Measurements from ENCODE around the gene IMMP1L.
A peak's percentile ranks its signal among the peaks of the same experiment; 100 is the strongest.

IMMP1L gene

GRCh38 chr11:31542862-31543261 lies 33.4 kb upstream of the IMMP1L start:
- H3K4me2 ChIP-seq (ENCODE audit: low read depth, low read length, poor library complexity, severe bottlenecking) = no peak overlapping the region
- H4K20me1 ChIP-seq (ENCODE audit: insufficient read depth, low read length, poor library complexity, severe bottlenecking) = no peaks in the 10 kb centered on the region
- no peak overlapping the region for H2AFZ ChIP-seq (ENCODE audit: low read length)
- H3K27me3 ChIP-seq (ENCODE audit: insufficient read depth, low read length, poor library complexity, severe bottlenecking) = no peaks in the 10 kb centered on the region
- TF ChIP-seq CTCF (conservative IDR thresholded peaks at IDR 0.05; ENCODE audit: low read length) = no peak
- TF ChIP-seq EZH2phosphoT487 (IDR thresholded peaks at IDR 0.05; ENCODE audit: borderline replicate concordance) = no peak
- no peaks in the 10 kb centered on the region for H3K9me2 ChIP-seq (replicated peaks; ENCODE audit: low read depth, low read length)
- no peak overlapping the region for H3K9ac ChIP-seq (ENCODE audit: low read depth, low read length, poor library complexity, severe bottlenecking)
- no peaks in the 10 kb centered on the region for H3K4me1 ChIP-seq (ENCODE audit: insufficient read depth, low read length, poor library complexity, severe bottlenecking)
- H3K9me3 ChIP-seq (ENCODE audit: insufficient read depth, low read depth, low read length) = 0 out of 2 replicates have a peak, but pooled peaks cover 4% of the 10 kb centered on the region
- no peaks in the 10 kb centered on the region for H3F3A ChIP-seq (ENCODE audit: low read depth)
- no peaks in the 10 kb centered on the region for H3K79me2 ChIP-seq (ENCODE audit: insufficient read depth, low read length)
- no peak overlapping the region for H3K4me3 ChIP-seq (ENCODE audit: low read length, poor library complexity, severe bottlenecking)
- H3K36me3 ChIP-seq (ENCODE audit: insufficient read depth, low read length) = peaks cover 4% of the 10 kb centered on the region

- no peak for TF ChIP-seq CTCF (conservative IDR thresholded peaks at IDR 0.05; ENCODE audit: low read length)
- TF ChIP-seq EZH2phosphoT487 (IDR thresholded peaks at IDR 0.05; ENCODE audit: borderline replicate concordance) = no peak
- H3K4me1 ChIP-seq (ENCODE audit: insufficient read depth, low read length, poor library complexity, severe bottlenecking) = peaks cover 13% of the 10 kb centered on the region
- H3F3A ChIP-seq (ENCODE audit: low read depth) = 0 out of 2 replicates have a peak, but pooled peaks cover 4% of the 10 kb centered on the region
- no peaks in the 10 kb centered on the region for H4K20me1 ChIP-seq (ENCODE audit: insufficient read depth, low read length, poor library complexity, severe bottlenecking)
- no peak overlapping the region for H3K9ac ChIP-seq (ENCODE audit: low read depth, low read length, poor library complexity, severe bottlenecking)
- peak overlapping the region; percentile 31 for H3K4me2 ChIP-seq (ENCODE audit: low read depth, low read length, poor library complexity, severe bottlenecking)
- no peaks in the 10 kb centered on the region for H3K9me3 ChIP-seq (ENCODE audit: insufficient read depth, low read depth, low read length)
- H3K79me2 ChIP-seq (ENCODE audit: insufficient read depth, low read length) = no peaks in the 10 kb centered on the region
- H2AFZ ChIP-seq (ENCODE audit: low read length) = no peak overlapping the region
- no peaks in the 10 kb centered on the region for H3K9me2 ChIP-seq (replicated peaks; ENCODE audit: low read depth, low read length)
- H3K4me3 ChIP-seq (ENCODE audit: low read length, poor library complexity, severe bottlenecking) = no peak overlapping the region
- no peaks in the 10 kb centered on the region for H3K27me3 ChIP-seq (ENCODE audit: insufficient read depth, low read length, poor library complexity, severe bottlenecking)
- no peaks in the 10 kb centered on the region for H3K36me3 ChIP-seq (ENCODE audit: insufficient read depth, low read length)
Measured at GRCh38 chr11:31535479-31535878, 26.1 kb upstream of the IMMP1L start.

- Histone ChIP-seq H3K4me2 (ENCODE audit: low read depth, low read length, poor library complexity, severe bottlenecking) (no peak overlapping the region), H2AFZ (ENCODE audit: low read length) (no peak overlapping the region), H3K4me3 (ENCODE audit: low read length, poor library complexity, severe bottlenecking) (no peak overlapping the region), H3K9me3 (ENCODE audit: insufficient read depth, low read depth, low read length) (no peaks in the 10 kb centered on the region), H3K36me3 (ENCODE audit: insufficient read depth, low read length) (no peaks in the 10 kb centered on the region), H3F3A (ENCODE audit: low read depth) (0 out of 2 replicates have a peak, but pooled peaks cover 4% of the 10 kb centered on the region), H3K4me1 (ENCODE audit: insufficient read depth, low read length, poor library complexity, severe bottlenecking) (peaks cover 18% of the 10 kb centered on the region), H3K79me2 (ENCODE audit: insufficient read depth, low read length) (no peaks in the 10 kb centered on the region), H3K27me3 (ENCODE audit: insufficient read depth, low read length, poor library complexity, severe bottlenecking) (no peaks in the 10 kb centered on the region), H4K20me1 (ENCODE audit: insufficient read depth, low read length, poor library complexity, severe bottlenecking) (no peaks in the 10 kb centered on the region), H3K9ac (ENCODE audit: low read depth, low read length, poor library complexity, severe bottlenecking) (no peak overlapping the region), H3K9me2 (replicated peaks; ENCODE audit: low read depth, low read length) (no peaks in the 10 kb centered on the region)
- no peak for TF ChIP-seq CTCF (conservative IDR thresholded peaks at IDR 0.05; ENCODE audit: low read length)
- TF ChIP-seq EZH2phosphoT487 (IDR thresholded peaks at IDR 0.05; ENCODE audit: borderline replicate concordance) = no peak
Measured at GRCh38 chr11:31531293-31531692, 21.9 kb upstream of the IMMP1L start.
